Measurements from ENCODE around the gene MRM1. TPM values are rescaled to one million over a fixed set of nuclear protein-coding genes. Genes with fewer than 3 reads are reported as not detected.

MRM1 gene
- total and polyA plus RNA-seq, 2 donors (not counting 1 experiment from before 2014, with no cell fraction given): 2.5 to 6.9 TPM

DNA sequence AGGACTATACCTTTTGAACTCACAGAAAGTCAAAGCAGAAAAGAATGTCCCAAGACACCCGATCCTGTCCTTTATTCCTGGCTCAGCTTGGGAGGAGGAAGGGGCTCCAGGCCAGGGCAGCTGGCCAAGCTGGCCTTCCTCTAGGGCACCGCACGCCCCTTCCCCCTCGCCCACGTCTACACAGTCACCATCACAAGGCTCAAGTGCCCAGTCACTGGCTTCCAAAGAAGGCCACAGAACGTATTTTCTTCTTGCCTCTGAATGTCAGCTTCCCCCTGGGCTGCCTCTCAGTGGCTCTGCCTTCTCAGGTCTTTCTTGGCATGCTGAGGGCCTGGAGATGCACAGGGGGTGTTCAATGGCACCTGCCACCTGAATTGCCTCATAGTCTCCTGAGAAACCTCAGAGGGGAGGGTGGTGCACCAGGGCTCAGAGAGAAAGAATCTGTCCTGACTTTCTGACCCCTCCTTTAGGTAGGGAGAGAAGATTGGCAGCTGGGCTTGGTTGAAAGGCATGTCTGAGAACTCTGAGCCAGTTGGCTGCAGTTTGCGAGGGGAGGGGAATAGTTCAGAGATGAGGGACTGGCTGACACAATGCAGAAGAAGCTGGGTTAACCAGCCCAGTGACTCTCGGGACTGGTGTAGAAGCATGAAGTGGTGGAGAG lies 7.6 kb upstream of the MRM1 start:
- Histone ChIP-seq H3K4me1 (ENCODE audit: control insufficient read depth, extremely low read depth, insufficient read depth, low read length) (peaks cover 5% of the 10 kb centered on the region), H3K79me2 (ENCODE audit: control insufficient read depth, insufficient read depth, low read length) (no peaks in the 10 kb centered on the region), H3K4me2 (ENCODE audit: extremely low read depth, insufficient read depth, low read length) (no peak overlapping the region), H3K9me3 (ENCODE audit: control insufficient read depth, insufficient read depth, low read depth, low read length) (no peaks in the 10 kb centered on the region), H3K36me3 (ENCODE audit: control insufficient read depth, insufficient read depth, low read length) (no peaks in the 10 kb centered on the region), H2AFZ (ENCODE audit: low read length) (no peak overlapping the region), H3K9ac (ENCODE audit: insufficient read depth, low read length) (no peak overlapping the region), H3K27ac (ENCODE audit: insufficient read depth, low read length) (no peak overlapping the region), H3K27me3 (ENCODE audit: control insufficient read depth, insufficient read depth, low read length) (no peaks in the 10 kb centered on the region), H3K4me3 (replicated peaks in 1 of 4; ENCODE audit: control extremely low read depth in 1 of 4, insufficient read depth in 1 of 4, low read depth in 3 of 4, low read length in 4 of 4) (no peak overlapping the region), H4K20me1 (ENCODE audit: control insufficient read depth, extremely low read depth, insufficient read depth, low read length) (no peaks in the 10 kb centered on the region)
- peak in 1 of 2 donors; percentile 5 for DNase-seq (ENCODE audit: low read depth in 2 of 2)
- TF ChIP-seq EZH2 (IDR thresholded peaks at IDR 0.05; ENCODE audit: low read length, missing control alignments): no peak
- TF ChIP-seq, protein P1, sequence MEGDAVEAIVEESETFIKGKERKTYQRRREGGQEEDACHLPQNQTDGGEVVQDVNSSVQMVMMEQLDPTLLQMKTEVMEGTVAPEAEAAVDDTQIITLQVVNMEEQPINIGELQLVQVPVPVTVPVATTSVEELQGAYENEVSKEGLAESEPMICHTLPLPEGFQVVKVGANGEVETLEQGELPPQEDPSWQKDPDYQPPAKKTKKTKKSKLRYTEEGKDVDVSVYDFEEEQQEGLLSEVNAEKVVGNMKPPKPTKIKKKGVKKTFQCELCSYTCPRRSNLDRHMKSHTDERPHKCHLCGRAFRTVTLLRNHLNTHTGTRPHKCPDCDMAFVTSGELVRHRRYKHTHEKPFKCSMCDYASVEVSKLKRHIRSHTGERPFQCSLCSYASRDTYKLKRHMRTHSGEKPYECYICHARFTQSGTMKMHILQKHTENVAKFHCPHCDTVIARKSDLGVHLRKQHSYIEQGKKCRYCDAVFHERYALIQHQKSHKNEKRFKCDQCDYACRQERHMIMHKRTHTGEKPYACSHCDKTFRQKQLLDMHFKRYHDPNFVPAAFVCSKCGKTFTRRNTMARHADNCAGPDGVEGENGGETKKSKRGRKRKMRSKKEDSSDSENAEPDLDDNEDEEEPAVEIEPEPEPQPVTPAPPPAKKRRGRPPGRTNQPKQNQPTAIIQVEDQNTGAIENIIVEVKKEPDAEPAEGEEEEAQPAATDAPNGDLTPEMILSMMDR (conservative IDR thresholded peaks at IDR 0.05 in 1 of 2, IDR thresholded peaks at IDR 0.05 in 1 of 2; ENCODE audit: low read depth in 1 of 2, low read length in 2 of 2): no peak

DNA sequence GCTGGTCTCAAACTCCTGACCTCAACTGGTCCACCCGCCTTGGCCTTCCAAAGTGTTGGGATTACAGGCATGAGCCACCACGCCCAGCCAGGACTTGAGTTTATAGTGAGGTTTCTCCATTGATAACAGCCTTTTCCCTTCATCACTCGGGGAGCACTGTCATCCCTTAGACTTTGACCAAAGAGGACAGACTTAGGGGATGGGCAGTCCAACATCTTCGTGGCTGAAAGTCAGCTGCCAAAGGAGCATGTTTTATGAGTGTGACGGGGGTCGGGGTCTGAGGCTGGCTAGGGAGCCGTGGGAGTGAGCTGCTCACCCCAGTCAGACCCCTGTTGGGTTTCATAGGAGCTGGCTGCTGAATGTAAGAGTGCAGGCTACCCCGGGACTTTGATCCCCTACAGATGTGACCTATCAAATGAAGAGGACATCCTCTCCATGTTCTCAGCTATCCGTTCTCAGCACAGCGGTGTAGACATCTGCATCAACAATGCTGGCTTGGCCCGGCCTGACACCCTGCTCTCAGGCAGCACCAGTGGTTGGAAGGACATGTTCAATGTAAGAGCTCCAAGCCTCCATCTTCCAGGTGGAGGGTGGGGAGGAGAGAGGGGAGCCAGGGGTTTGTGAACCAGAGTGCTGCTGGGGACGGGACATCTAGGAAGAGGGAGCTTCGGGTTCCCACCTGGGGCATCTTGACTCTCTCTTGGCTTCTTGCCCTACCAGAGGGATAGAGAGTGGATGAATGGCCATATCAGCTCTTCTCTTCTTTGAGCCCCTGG lies 6.6 kb upstream of the MRM1 start:
- H2AFZ ChIP-seq (ENCODE audit: low read length): no peak overlapping the region
- no peak for DNase-seq (ENCODE audit: low read depth in 2 of 2)
- H3K79me2 ChIP-seq (ENCODE audit: control insufficient read depth, insufficient read depth, low read length): no peaks in the 10 kb centered on the region
- H3K4me1 ChIP-seq (ENCODE audit: control insufficient read depth, extremely low read depth, insufficient read depth, low read length): peaks cover 5% of the 10 kb centered on the region
- no peak overlapping the region for H3K9ac ChIP-seq (ENCODE audit: insufficient read depth, low read length)
- H3K27me3 ChIP-seq (ENCODE audit: control insufficient read depth, insufficient read depth, low read length): no peaks in the 10 kb centered on the region
- no peaks in the 10 kb centered on the region for H3K9me3 ChIP-seq (ENCODE audit: control insufficient read depth, insufficient read depth, low read depth, low read length)
- no peak overlapping the region for H3K4me3 ChIP-seq (replicated peaks in 1 of 4; ENCODE audit: control extremely low read depth in 1 of 4, insufficient read depth in 1 of 4, low read depth in 3 of 4, low read length in 4 of 4)
- no peaks in the 10 kb centered on the region for H4K20me1 ChIP-seq (ENCODE audit: control insufficient read depth, extremely low read depth, insufficient read depth, low read length)
- H3K27ac ChIP-seq (ENCODE audit: insufficient read depth, low read length): no peak overlapping the region
- no peak overlapping the region for H3K4me2 ChIP-seq (ENCODE audit: extremely low read depth, insufficient read depth, low read length)
- H3K36me3 ChIP-seq (ENCODE audit: control insufficient read depth, insufficient read depth, low read length): no peaks in the 10 kb centered on the region
- TF ChIP-seq, protein P1 (conservative IDR thresholded peaks at IDR 0.05 in 1 of 2, IDR thresholded peaks at IDR 0.05 in 1 of 2; ENCODE audit: low read depth in 1 of 2, low read length in 2 of 2): no peak
- TF ChIP-seq EZH2 (IDR thresholded peaks at IDR 0.05; ENCODE audit: low read length, missing control alignments): no peak

DNA sequence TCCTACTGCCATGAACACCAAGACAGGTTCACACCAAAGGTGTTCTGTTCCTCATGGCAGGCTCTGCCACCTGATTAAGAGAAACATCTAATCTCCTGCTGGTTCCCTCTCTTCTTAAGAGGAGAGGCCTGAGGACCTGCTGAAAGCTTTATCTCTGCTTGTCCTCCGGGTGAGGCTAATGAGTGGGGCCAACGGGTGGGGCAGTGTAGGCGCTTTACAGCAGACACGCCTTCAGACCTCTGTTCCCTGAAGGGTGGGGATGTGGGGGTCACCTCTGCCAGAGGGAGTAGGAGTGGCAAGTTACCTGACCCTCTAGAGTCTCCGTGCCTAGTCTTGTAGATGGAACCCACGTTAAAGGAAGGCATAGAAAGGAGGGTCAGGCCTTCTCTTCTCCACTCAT lies 4.2 kb upstream of the MRM1 start:
- Histone ChIP-seq H3K9me3 (ENCODE audit: control insufficient read depth, insufficient read depth, low read depth, low read length) (no peaks in the 10 kb centered on the region), H4K20me1 (ENCODE audit: control insufficient read depth, extremely low read depth, insufficient read depth, low read length) (no peaks in the 10 kb centered on the region), H3K27me3 (ENCODE audit: control insufficient read depth, insufficient read depth, low read length) (no peaks in the 10 kb centered on the region), H2AFZ (ENCODE audit: low read length) (no peak overlapping the region), H3K79me2 (ENCODE audit: control insufficient read depth, insufficient read depth, low read length) (peaks cover 3% of the 10 kb centered on the region), H3K9ac (ENCODE audit: insufficient read depth, low read length) (no peak overlapping the region), H3K4me1 (ENCODE audit: control insufficient read depth, extremely low read depth, insufficient read depth, low read length) (peaks cover 2% of the 10 kb centered on the region), H3K36me3 (ENCODE audit: control insufficient read depth, insufficient read depth, low read length) (no peaks in the 10 kb centered on the region), H3K27ac (ENCODE audit: insufficient read depth, low read length) (no peak overlapping the region), H3K4me2 (ENCODE audit: extremely low read depth, insufficient read depth, low read length) (no peak overlapping the region), H3K4me3 (replicated peaks in 1 of 4; ENCODE audit: control extremely low read depth in 1 of 4, insufficient read depth in 1 of 4, low read depth in 3 of 4, low read length in 4 of 4) (no peak overlapping the region)
- DNase-seq (ENCODE audit: low read depth in 2 of 2): no peak
- TF ChIP-seq, protein P1 (conservative IDR thresholded peaks at IDR 0.05 in 1 of 2, IDR thresholded peaks at IDR 0.05 in 1 of 2; ENCODE audit: low read depth in 1 of 2, low read length in 2 of 2): no peak
- no peak for TF ChIP-seq EZH2 (IDR thresholded peaks at IDR 0.05; ENCODE audit: low read length, missing control alignments)

All from fibroblast of lung (primary cell).